NCI-H345 treated with DMSO at 0.1 percent for 48 hours (cell line): Measurements from ENCODE around the gene CCDC27.

ENCODE experiments used
- DNase-seq: peaks from one replicate; lab custom pipeline; 2025; ENCODE audit not compliant: unreplicated experiment; lab: John Stamatoyannopoulos, UW

The CCDC27 gene

DNA sequence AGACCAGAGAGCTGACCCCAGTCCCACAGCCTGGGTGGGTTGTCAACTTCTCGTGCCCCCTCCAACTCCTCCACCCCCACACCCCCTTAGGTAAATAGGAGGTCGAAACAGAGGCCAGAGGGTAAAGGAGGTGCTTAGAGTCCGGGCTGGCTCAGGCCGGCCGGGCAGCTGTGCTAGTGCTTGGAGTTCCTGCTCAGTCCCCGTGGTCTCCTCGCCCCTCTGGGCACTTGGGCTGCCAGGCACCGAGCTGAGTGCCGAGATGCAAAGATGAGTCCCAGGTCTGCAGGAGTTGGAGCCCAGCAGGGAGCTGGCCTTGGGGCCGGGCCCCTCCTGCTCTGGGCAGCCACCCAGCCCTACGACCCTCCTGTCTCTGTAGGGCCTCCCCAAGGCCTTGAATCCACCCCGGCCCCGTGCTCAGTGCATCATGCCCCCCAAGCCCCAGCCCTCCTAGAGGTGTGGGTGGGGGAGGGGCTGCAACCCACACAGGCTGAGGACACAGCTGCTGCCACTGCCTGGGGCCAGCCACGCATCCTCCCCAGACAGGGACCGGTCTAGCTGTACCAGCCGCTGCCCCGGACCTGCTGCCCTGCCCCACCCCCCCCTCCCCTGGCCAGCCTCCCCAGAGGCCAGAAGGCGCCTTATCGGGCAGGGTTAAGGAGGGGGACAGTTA, 22.2 kb downstream of the CCDC27 start:
- DNase-seq = no peak

GRCh38 chr1:3774946-3775489, 22.8 kb downstream of the CCDC27 start:
- no peak for DNase-seq

DNA sequence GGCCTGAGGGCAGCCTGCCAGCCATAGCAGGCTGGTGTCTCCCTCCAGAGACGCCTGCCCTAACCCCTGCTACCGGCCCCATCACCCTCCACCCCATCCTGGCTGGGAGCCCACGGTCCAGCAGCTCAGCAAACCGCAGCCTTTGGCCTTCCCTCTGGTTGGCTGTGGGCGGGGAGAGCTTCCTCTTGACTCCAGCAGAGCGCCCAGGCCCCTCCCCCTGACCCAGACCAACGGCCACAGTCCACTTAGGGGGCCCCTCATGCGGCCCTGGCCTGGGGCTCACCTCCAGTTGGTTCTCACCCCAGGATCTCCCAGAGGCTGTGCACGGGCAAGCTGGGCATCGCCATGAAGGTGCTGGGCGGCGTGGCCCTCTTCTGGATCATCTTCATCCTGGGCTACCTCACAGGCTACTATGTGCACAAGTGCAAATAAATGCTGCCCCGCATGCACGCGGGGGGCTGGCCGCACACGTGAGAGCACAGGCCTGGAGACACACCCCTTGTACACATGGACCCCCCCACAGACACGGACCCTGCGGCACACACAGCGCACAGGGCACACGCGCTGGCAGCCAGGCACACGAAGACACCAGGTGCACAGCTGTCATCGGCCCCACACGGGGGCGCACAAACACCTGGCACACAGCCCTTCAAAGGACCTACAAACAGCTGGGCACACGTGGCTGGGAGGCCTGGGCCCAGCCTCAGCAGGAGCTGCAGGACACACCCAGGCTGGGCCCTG, 23.4 kb downstream of the CCDC27 start:
- DNase-seq = peak; percentile 69

GRCh38 chr1:3776231-3776961, 24.1 kb downstream of the CCDC27 start:
- peak; percentile 23 for DNase-seq

DNA sequence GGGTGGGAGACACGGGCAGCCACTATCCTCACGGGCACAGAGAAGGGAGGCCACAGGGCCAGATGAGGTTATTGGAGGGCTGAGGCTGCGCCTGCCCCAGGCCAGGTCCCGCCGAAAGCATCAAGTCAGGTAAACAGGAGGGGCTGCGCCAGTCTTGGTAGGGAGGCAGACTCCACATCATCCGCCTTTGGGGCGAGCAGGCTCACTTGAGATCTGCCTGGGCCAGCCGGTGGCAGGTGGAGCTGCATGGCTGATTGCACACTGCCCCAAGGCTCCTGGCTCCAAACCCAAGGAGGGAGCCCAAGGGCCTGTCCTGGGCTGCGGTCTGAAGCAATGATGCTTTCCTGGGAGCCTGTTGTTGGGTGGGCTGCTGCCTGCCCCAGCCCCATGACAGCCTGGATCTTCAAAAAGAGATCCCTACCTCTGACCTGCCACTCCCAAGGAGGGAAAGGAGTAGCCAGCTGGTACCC, 24.9 kb downstream of the CCDC27 start:
- no peak for DNase-seq

DNA sequence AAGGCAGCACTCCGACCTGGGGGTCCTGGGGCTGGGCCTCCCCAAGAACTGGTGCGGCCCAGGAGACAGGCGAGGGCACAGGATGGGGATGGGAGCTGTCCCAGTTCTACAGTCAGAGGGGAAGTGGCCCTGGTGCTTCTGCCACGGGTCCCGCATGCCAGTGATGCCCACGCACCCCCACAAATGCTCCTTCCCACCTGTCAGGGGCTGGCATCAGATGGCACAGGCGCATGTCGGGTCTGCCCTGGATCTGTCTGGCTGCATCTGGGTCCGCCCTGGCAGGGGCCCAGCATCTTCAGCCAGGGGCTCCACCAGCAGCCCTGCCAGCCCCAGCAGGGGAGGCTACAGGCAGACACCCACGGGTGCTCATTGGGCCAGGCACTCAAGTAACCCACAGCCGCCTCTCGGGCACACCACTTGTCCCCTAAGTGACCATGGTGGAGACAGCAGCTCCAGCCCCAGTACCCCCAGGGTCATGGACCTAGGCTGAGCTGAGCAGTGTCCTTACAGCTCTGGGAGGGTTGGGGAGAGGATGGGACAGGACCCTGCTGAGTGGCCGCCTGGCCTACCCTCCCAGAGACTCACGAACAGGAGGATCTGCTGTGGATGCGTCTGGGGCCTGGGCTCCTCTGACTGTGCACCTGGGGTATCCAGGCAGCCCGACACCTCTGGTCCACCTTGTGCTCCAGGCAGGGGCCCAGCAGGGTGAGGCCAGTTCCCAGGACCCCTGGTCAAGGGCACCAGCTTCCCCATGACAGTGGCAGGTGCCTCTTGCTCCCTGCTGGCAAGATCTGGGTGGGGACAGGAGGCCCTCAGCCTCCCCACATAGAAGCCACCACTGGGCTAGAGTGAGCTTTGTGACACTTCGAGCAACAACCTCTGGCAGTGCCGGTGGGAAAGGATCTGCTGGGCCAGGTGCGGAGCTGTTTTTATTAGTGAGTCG, 25.7 kb downstream of the CCDC27 start:
- DNase-seq = no peak

DNA sequence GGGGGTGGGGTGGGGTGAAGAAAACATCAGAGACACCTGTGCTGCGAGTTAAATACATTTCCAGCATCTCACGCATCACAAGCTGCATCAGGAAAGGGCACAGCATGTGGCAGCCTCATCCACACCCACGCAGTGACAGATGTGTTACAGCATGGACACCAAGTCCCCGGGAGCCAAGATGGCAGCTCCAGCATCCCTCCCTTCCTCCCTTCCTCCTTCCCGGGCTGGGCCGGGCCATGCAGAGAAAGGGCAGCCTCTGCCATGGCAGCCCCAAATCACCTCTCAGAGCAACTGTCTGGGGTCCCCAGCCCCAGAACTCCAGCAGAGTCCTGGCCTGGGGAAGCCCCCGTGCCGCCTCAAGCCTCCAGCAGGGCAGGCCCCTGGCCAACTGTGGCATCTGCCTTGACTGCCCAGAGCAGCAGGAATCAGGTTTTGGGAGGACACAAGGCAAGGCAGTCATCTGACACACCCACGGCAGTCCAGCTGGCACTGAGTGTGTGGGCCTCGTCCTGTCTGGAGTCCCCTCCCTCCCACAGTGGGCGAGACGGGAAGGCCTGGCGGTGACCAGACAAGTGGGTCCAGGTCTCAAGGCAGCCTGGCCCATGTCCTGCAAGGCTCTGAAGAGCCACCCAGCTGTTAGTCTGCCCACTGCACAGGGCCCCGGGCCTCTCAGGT, 26.5 kb downstream of the CCDC27 start:
- no peak for DNase-seq

GRCh38 chr1:3779265-3779911, 27.1 kb downstream of the CCDC27 start:
- no peak for DNase-seq

GRCh38 chr1:3779912-3780416, 27.7 kb downstream of the CCDC27 start:
- no peak for DNase-seq

- DNase-seq = no peak
These were observed 28.7 kb downstream of the CCDC27 start for GRCh38 chr1:3780901-3781300.

GRCh38 chr1:3783651-3784474, 31.6 kb downstream of the CCDC27 start:
- no peak for DNase-seq

DNA sequence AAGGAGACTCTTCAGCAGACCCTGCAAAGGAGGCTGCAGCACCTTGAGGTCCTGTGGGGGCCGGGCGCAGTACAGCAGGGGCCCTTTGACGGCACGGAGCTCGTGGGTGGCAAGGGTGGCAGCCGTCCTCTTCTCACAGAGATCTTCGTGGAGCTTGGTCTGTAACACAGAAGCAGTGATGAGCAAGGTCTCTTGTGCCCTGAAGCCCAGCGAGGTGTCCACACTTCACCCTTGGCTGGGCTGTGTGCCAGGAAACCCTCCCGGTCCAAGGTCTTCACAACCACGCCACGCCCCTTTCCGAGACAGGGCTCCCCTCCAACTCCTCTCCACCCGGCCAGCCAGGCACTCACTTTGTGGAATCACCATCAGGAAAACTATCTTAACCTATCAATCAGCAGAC, 32.8 kb downstream of the CCDC27 start:
- DNase-seq = no peak

DNA sequence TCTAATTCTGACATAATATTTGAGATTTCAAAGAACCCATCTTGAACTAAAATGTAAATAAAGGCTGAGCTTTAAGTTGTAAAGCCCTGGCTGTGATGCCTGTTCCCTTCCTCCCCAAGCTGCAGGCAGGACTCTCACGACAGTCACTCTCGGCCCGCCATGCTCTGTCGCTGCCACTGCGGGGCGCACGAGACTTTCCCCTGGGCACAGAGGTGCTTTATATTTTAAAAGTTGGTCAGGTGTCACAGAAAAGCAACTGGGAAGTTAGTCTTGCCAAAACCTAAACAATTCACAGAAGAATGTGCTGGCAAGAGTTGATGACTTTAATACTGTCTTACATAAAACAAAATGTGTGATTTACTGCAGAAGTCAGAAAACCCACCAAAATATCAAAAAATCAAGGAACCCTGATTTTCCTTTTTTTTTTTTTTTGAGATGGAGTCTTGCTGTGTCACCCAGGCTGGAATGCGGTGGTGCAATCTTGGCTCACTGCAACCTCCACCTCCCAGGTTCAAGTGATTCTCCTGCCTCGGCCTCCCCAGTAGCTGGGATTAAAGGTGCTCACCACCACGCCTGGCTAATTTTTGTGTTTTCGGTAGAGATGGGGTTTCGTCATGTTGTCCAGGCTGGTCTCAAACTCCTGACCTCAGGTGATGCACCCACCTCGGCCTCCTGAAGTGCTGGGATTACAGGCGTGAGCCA, 33.4 kb downstream of the CCDC27 start:
- no peak for DNase-seq

DNA sequence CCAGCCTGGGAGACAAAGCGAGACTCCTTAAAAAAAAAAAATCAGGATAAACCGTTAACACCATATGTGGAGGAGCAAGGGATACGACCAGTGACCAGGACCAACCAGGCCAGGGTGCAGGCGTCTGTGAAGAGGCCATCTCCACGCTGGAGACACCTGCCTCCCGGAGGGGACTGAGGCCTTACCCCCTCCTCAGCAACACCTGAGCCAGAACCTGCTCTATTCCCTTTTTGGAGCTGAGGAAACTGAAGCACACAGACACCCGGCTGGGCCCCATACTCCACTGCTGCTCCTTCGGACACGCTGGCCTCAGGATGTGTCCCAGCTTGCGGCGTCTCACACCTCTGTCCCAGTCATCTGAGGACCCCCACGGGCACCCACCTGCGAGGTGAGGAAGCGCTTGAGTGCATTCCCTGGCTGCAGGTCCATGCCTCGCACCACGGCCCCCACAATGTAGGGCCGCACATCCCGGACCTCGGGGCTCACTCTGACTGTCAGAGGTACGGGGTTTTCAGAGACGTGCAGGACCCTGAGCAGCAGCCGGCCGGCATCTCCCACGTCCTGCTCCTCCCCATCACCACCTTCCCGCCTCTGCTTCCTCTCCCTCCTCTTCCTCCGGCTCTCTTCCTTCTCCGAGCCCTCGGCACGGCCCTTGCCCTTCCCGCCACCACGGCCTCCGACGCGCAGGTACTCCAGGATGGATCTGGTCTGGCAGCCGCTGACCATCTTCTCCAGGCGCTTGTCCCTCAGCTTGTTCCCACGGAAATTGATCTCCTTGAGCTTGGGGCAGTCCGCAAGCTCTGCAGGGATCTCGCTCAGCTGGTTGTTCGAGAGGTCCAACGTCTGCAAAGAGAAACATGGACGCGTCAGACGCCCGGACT, 34.5 kb downstream of the CCDC27 start:
- no peak for DNase-seq

- no peak for DNase-seq
These were observed 35.1 kb downstream of the CCDC27 start for GRCh38 chr1:3787349-3787715.

- DNase-seq = no peak
These were observed 35.7 kb downstream of the CCDC27 start for GRCh38 chr1:3787745-3788605.
